Effector CD8-positive, alpha-beta T cell (primary cell): ENCODE results near the gene BEX1.
"Not testable (repeated sequence)": the region's sequence is repeated elsewhere in the genome, so short reads cannot be mapped to it uniquely, and the experiment has no call there.

Experiments used
- DNase-seq: peaks from one replicate; lab custom pipeline; 2025; lab: John Stamatoyannopoulos, UW
- total RNA-seq, 4 experiments: gene quantifications; one replicate each; lab custom pipeline; 2026; lab: John Stamatoyannopoulos, UW

BEX1 gene
- total RNA-seq, result 0 to 0.37 (median 0.10) reads per million in 4 experiments

GRCh38 chrX:103063918-103064434 is at the start of gene BEX1:
BEX1 (minus strand) TSS chrX:103064171; CDS start chrX:103063274, 897 bp downstream.
- no peak for DNase-seq

GRCh38 chrX:103109497-103109896 is 45.5 kb upstream of the BEX1 start:
- DNase-seq, result not testable (repeated sequence)

- no peak for DNase-seq
These were observed 43.9 kb upstream of the BEX1 start for GRCh38 chrX:103107836-103108235.

- not testable (repeated sequence) for DNase-seq
These were observed 43.3 kb upstream of the BEX1 start for GRCh38 chrX:103107227-103107737.

- not testable (repeated sequence) for DNase-seq
These were observed 40.4 kb upstream of the BEX1 start for GRCh38 chrX:103104370-103104769.

- not testable (repeated sequence) for DNase-seq
These were observed 39.9 kb upstream of the BEX1 start for GRCh38 chrX:103103866-103104265.

- no peak for DNase-seq
These were observed 37.5 kb upstream of the BEX1 start for GRCh38 chrX:103101299-103102042.

GRCh38 chrX:103100484-103100883 is 36.5 kb upstream of the BEX1 start:
- DNase-seq, result no peak

- no peak for DNase-seq
These were observed 35.7 kb upstream of the BEX1 start for GRCh38 chrX:103099691-103100090.

- DNase-seq, result no peak
These were observed 34.5 kb upstream of the BEX1 start for GRCh38 chrX:103098488-103098887.

GRCh38 chrX:103092942-103093341 is 29.0 kb upstream of the BEX1 start, which contains the start of gene NXF3:
NXF3 (minus strand) TSS chrX:103093143; CDS start chrX:103093023, 120 bp downstream.
- DNase-seq, result no peak

GRCh38 chrX:103081051-103081450 is 17.1 kb upstream of the BEX1 start:
- no peak for DNase-seq

- DNase-seq, result no peak
These were observed 9.5 kb upstream of the BEX1 start for GRCh38 chrX:103073467-103073866.

- DNase-seq, result no peak
These were observed 2.6 kb upstream of the BEX1 start for GRCh38 chrX:103066606-103067005.

GRCh38 chrX:103063191-103063845 is 653 bp downstream of the BEX1 start:
- no peak for DNase-seq

- DNase-seq, result no peak
These were observed 2.5 kb downstream of the BEX1 start for GRCh38 chrX:103061486-103061885.

- DNase-seq, result no peak
These were observed 7.1 kb downstream of the BEX1 start for GRCh38 chrX:103056902-103057301.

GRCh38 chrX:103052625-103053024 is 11.3 kb downstream of the BEX1 start:
- DNase-seq, result no peak

- no peak for DNase-seq
These were observed 12.6 kb downstream of the BEX1 start for GRCh38 chrX:103051260-103051789.

- not testable (repeated sequence) for DNase-seq
These were observed 30.6 kb downstream of the BEX1 start for GRCh38 chrX:103033371-103033770.

- DNase-seq, result no peak
These were observed 46.4 kb downstream of the BEX1 start for GRCh38 chrX:103017542-103017941.

- DNase-seq, result no peak
These were observed 51.0 kb downstream of the BEX1 start for GRCh38 chrX:103012945-103013344.
